ENCODE data around the gene PPBP. TPM values are rescaled to one million over a fixed set of nuclear protein-coding genes. Genes with fewer than 3 reads are reported as not detected.

PPBP gene
- total and polyA plus RNA-seq, 9 of the 15 experiments (the other 6 are each of a cell fraction or from before 2014, with no cell fraction given), result 0.17 to 0.55 (median 0.29) TPM; not detected in 4

GRCh38 chr4:74031576-74031975, 43.6 kb upstream of the PPBP start (continued):
- no peak for TF ChIP-seq HMGXB4 (CRISPR knock-in tag; IDR thresholded peaks at IDR 0.05)
- TF ChIP-seq EZH2 (IDR thresholded peaks at IDR 0.05; ENCODE audit: borderline replicate concordance, low read depth, low read length), result no peak
- TF ChIP-seq ZNF41 (CRISPR knock-in tag; conservative IDR thresholded peaks at IDR 0.05), result no peak
- TF ChIP-seq PRPF4 (IDR thresholded peaks at IDR 0.05; ENCODE audit: insufficient read depth, low read depth, low read length, poor library complexity, severe bottlenecking), result no peak
- TF ChIP-seq GTF2A2 (tag; IDR thresholded peaks at IDR 0.05), result no peak
- no peak for TF ChIP-seq ZEB2 (IDR thresholded peaks at IDR 0.05)
- TF ChIP-seq BRF2 (IDR thresholded peaks at IDR 0.05; ENCODE audit: borderline replicate concordance, insufficient read depth, insufficient read length), result no peak

- DNase-seq (ENCODE audit: extremely low read depth in 1 of 4, low spot score in 3 of 4), result no peak
- Histone ChIP-seq H3K79me2 (ENCODE audit: control insufficient read depth, insufficient read depth, low read length) (no peaks in the 10 kb centered on the region), H3K9me3 (replicated peaks; ENCODE audit: control insufficient read depth, insufficient read depth, low read depth, low read length) (no peaks in the 10 kb centered on the region), H3K4me2 (ENCODE audit: insufficient read depth, low read length) (no peak overlapping the region), H3K4me1 (replicated peaks in 1 of 2; ENCODE audit: control insufficient read depth in 2 of 2, insufficient read depth in 2 of 2, low read length in 2 of 2) (peaks cover 0 to 2% of the 10 kb centered on the region in 2 experiments; a peak in 1 of 5 replicates), H3K4me3 (no peak overlapping the region), H3K9ac (ENCODE audit: insufficient read depth in 1 of 2, low read depth in 2 of 2, low read length in 2 of 2) (no peak overlapping the region), H2AFZ (ENCODE audit: low read depth, low read length) (no peak overlapping the region), H3K27me3 (ENCODE audit: control insufficient read depth in 2 of 2, insufficient read depth in 2 of 2, low read length in 2 of 2) (no peaks in the 10 kb centered on the region), H3K27ac (ENCODE audit: extremely low read depth, low read depth, low read length) (no peak overlapping the region), H4K20me1 (replicated peaks; ENCODE audit: control insufficient read depth, insufficient read depth, low read length) (no peaks in the 10 kb centered on the region), H3K36me3 (ENCODE audit: control insufficient read depth, insufficient read depth, low read length) (no peaks in the 10 kb centered on the region), H3K9me1 (ENCODE audit: control insufficient read depth, insufficient read depth, low read length) (no peaks in the 10 kb centered on the region)
- FAIRE-seq, result no peak
- in situ Hi-C loops (cut with MboI), result loop anchor here (10.0 kb wide), 2 partner anchors 305 to 365 kb away; no protein-coding TSS in a partner anchor
- TF ChIP-seq ZNF282 (CRISPR knock-in tag; IDR thresholded peaks at IDR 0.05), result no peak
- no peak for TF ChIP-seq KDM4B (IDR thresholded peaks at IDR 0.05; ENCODE audit: borderline replicate concordance in 2 of 2, low read depth in 1 of 2)
- no peak for TF ChIP-seq ZNF518B (CRISPR knock-in tag; IDR thresholded peaks at IDR 0.05)
- TF ChIP-seq E2F4 (CRISPR knock-in tag; IDR thresholded peaks at IDR 0.05; ENCODE audit: low read depth), result no peak
- no TSS peak for BruUV-seq (replicated peaks)
- intact Hi-C loops (cut with micrococcal nuclease), result loop anchor here (10.0 kb wide), 1 partner anchor 305 kb away; no protein-coding TSS in a partner anchor
- ChIA-PET CTCF (ENCODE audit: low intra/inter-chr PET ratio) (no interaction called here), POLR2A (interaction anchor here (1.5 kb wide), 1 partner anchor 10 kb away, joined by 3 read pairs; no protein-coding TSS in a partner anchor)
- ATAC-seq, result no peak
Observed at GRCh38 chr4:74030285-74030684, 42.3 kb upstream of the PPBP start.

Data from K562 (cell line).